Rectal smooth muscle tissue (tissue), 1 donor: ENCODE measurements around the gene SPIN3.
"Not testable (repeated sequence)": the region's sequence is repeated elsewhere in the genome, so short reads cannot be mapped to it uniquely, and the experiment has no call there.

ENCODE experiments used
- H3K27ac ChIP-seq: one replicate; pipeline ENCODE4 v1.7.0; 2013; ENCODE audit warnings: low read depth, low read length, inconsistent platforms
- H3K27me3 ChIP-seq: one replicate; pipeline ENCODE4 v1.7.0; 2013; ENCODE audit warnings: low read length; ENCODE audit not compliant: control insufficient read depth, insufficient read depth
- H3K36me3 ChIP-seq: one replicate; pipeline ENCODE4 v1.7.0; 2013; ENCODE audit warnings: low read length; ENCODE audit not compliant: control insufficient read depth, insufficient read depth
- H3K4me1 ChIP-seq: one replicate; pipeline ENCODE4 v1.7.0; 2013; ENCODE audit warnings: low read length; ENCODE audit not compliant: control insufficient read depth, insufficient read depth
- H3K4me3 ChIP-seq: one replicate; pipeline ENCODE4 v1.7.0; 2013; ENCODE audit warnings: low read length
- H3K9ac ChIP-seq: one replicate; pipeline ENCODE4 v1.7.0; 2013; ENCODE audit warnings: low read length

SPIN3 gene

DNA sequence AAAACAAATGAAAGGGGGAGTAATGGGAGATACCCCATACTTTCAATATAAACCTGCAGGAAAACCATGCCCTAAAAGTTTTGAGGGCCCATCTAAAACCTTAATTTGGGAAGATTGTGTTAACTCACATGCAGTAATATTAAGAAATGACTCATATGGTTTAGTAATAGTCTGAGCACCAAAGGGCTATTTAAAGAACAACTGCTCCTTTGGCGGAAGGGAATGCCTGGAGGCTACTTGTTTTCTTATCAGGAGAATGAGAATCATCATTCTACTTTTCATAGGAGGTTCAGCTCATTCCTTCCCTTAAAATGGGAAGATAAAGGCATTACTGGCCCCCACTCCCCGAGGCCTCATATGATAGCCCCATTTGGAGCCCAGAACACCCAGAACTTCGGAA lies 47.6 kb downstream of the SPIN3 start:
- Histone ChIP-seq H3K27ac (no peak overlapping the region), H3K36me3 (no peaks in the 10 kb centered on the region), H3K4me1 (no peaks in the 10 kb centered on the region), H3K9ac (no peak overlapping the region), H3K4me3 (no peak overlapping the region), H3K27me3 (peaks cover 2% of the 10 kb centered on the region)

DNA sequence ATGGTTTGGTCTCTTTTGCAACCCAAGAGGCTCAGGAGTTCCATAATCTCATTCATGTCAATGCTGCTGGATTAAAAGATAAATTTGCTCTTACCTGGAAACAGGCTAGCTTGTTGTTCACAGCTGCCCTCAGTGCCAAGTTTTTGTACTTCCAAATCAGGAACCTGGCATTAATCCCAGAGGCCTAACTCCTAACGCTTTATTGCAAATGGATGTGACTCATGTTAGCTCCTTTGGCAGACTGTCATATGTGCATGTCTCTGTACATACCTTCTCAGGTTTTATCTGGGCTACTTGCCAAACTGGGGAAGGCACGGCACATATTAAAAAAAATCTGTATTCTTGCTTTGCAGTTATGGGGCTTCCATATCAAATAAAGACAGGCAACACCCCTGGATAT lies 49.1 kb downstream of the SPIN3 start:
- not testable (repeated sequence) for H3K4me3 ChIP-seq, H3K4me1 ChIP-seq, H3K27me3 ChIP-seq, H3K9ac ChIP-seq, H3K36me3 ChIP-seq, H3K27ac ChIP-seq

DNA sequence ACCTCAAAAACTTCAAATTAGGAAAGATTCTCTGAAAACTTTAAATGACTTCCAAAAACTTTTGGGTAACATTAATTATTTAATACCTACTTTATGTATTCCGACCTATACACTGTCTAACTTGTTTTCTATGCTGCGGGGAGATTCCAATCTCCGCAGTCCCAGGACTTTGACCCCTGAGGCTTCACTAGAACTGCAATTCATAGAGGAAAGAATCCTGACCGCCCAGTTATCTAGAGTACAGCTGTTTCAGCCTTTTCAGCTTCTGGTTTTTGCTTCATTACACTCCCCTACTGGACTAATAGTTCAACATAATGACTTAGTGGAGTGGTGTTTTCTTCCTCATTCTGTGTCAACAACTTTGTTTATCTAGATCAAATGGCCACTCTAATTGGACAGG lies 50.1 kb downstream of the SPIN3 start:
- H3K4me3 ChIP-seq, H3K36me3 ChIP-seq, H3K27ac ChIP-seq, H3K27me3 ChIP-seq, H3K9ac ChIP-seq, H3K4me1 ChIP-seq: not testable (repeated sequence)

DNA sequence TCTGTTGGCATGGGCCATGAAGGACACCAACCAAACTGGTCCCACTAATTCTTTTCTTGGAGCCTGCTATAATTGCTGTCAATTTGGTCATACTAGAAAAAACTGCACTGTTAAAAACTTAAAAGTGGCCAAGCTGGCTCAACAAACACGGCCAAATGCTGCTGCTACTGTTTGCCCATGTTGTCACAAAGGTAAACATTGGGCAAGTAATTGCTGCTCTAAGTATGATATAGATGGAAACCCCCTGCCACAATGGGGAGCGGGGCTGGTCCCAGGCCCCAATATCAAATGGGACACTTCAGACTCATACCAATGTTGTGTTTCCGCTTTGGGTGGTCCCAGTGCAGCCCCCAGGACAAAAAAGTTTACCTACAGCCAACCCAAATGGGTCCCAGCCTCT lies 52.1 kb downstream of the SPIN3 start:
- H3K27me3 ChIP-seq: peaks cover 2% of the 10 kb centered on the region
- H3K4me1 ChIP-seq: no peaks in the 10 kb centered on the region
- H3K36me3 ChIP-seq: no peaks in the 10 kb centered on the region
- no peak overlapping the region for H3K4me3 ChIP-seq
- H3K9ac ChIP-seq: no peak overlapping the region
- H3K27ac ChIP-seq: no peak overlapping the region
